Measurements from ENCODE around the gene NDUFA6.

Gene NDUFA6

GRCh38 chr22:42091455-42091782 lies 847 bp upstream of the NDUFA6 start:
- TF ChIP-seq GATA2 (IDR thresholded peaks at IDR 0.05; ENCODE audit: low read depth, low read length) (no peak), GATA3 (IDR thresholded peaks at IDR 0.05; ENCODE audit: low read depth, low read length) (no peak)

GRCh38 chr22:42086051-42086450 lies 4.5 kb downstream of the NDUFA6 start:
- TF ChIP-seq GATA2 (IDR thresholded peaks at IDR 0.05; ENCODE audit: low read depth, low read length) = no peak
- no peak for TF ChIP-seq GATA3 (IDR thresholded peaks at IDR 0.05; ENCODE audit: low read depth, low read length)

- TF ChIP-seq GATA3 (IDR thresholded peaks at IDR 0.05; ENCODE audit: low read depth, low read length) (no peak), GATA2 (IDR thresholded peaks at IDR 0.05; ENCODE audit: low read depth, low read length) (no peak)
Measured at GRCh38 chr22:42084874-42085273, 5.7 kb downstream of the NDUFA6 start.

- TF ChIP-seq GATA3 (IDR thresholded peaks at IDR 0.05; ENCODE audit: low read depth, low read length) = no peak
- no peak for TF ChIP-seq GATA2 (IDR thresholded peaks at IDR 0.05; ENCODE audit: low read depth, low read length)
Measured at GRCh38 chr22:42083119-42083518, 7.5 kb downstream of the NDUFA6 start.

GRCh38 chr22:42080287-42080686 lies 10.3 kb downstream of the NDUFA6 start:
- TF ChIP-seq GATA3 (IDR thresholded peaks at IDR 0.05; ENCODE audit: low read depth, low read length) (no peak), GATA2 (IDR thresholded peaks at IDR 0.05; ENCODE audit: low read depth, low read length) (no peak)

GRCh38 chr22:42079319-42080251 lies 11.0 kb downstream of the NDUFA6 start, which contains the start of gene SMDT1:
Gene SMDT1, plus strand, starts transcription at chr22:42079700. Its CDS starts 69 bp downstream, at chr22:42079769.
- TF ChIP-seq GATA2 (IDR thresholded peaks at IDR 0.05; ENCODE audit: low read depth, low read length) = no peak
- no peak for TF ChIP-seq GATA3 (IDR thresholded peaks at IDR 0.05; ENCODE audit: low read depth, low read length)

GRCh38 chr22:42078469-42079318 lies 11.9 kb downstream of the NDUFA6 start:
- TF ChIP-seq GATA2 (IDR thresholded peaks at IDR 0.05; ENCODE audit: low read depth, low read length) (no peak), GATA3 (IDR thresholded peaks at IDR 0.05; ENCODE audit: low read depth, low read length) (no peak)

GRCh38 chr22:42077486-42078125 lies 13.0 kb downstream of the NDUFA6 start:
- TF ChIP-seq GATA2 (IDR thresholded peaks at IDR 0.05; ENCODE audit: low read depth, low read length) = no peak
- no peak for TF ChIP-seq GATA3 (IDR thresholded peaks at IDR 0.05; ENCODE audit: low read depth, low read length)

- TF ChIP-seq GATA3 (IDR thresholded peaks at IDR 0.05; ENCODE audit: low read depth, low read length) (no peak), GATA2 (IDR thresholded peaks at IDR 0.05; ENCODE audit: low read depth, low read length) (no peak)
Measured at GRCh38 chr22:42076764-42077485, 13.6 kb downstream of the NDUFA6 start.

- TF ChIP-seq GATA2 (IDR thresholded peaks at IDR 0.05; ENCODE audit: low read depth, low read length) = no peak
- TF ChIP-seq GATA3 (IDR thresholded peaks at IDR 0.05; ENCODE audit: low read depth, low read length) = no peak
Measured at GRCh38 chr22:42074846-42075676, 15.5 kb downstream of the NDUFA6 start.

GRCh38 chr22:42074132-42074811 lies 16.3 kb downstream of the NDUFA6 start, which contains the start of gene PHETA2:
Gene PHETA2, plus strand, starts transcription at chr22:42074248. Its CDS starts 3,046 bp downstream, at chr22:42077294.
- TF ChIP-seq GATA2 (IDR thresholded peaks at IDR 0.05; ENCODE audit: low read depth, low read length) = no peak
- no peak for TF ChIP-seq GATA3 (IDR thresholded peaks at IDR 0.05; ENCODE audit: low read depth, low read length)

GRCh38 chr22:42073621-42074041 lies 16.9 kb downstream of the NDUFA6 start:
- TF ChIP-seq GATA2 (IDR thresholded peaks at IDR 0.05; ENCODE audit: low read depth, low read length) = no peak
